M059J (cell line): ENCODE measurements around the gene MUC5B. TPM values are rescaled to one million over a fixed set of nuclear protein-coding genes. Genes with fewer than 3 reads are reported as not detected.

ENCODE experiments used
- DNase-seq: peaks from one replicate; pipeline ENCODE4 v3.0.0-alpha.2; 2012; ENCODE audit warnings: low read depth
- total RNA-seq: library from RNA; depleted of rRNA; stranded (reverse); fragments of >200 nt; shearing (Covaris generic); gene quantifications from 2 replicates; pipeline ENCODE4 v1.2.3, GENCODE V29; 2014

Gene MUC5B
- total RNA-seq, 1 experiment from 2014 or later = not detected

GRCh38 chr11:1219834-1220815, 2.7 kb upstream of the MUC5B start:
- no peak for DNase-seq

DNA sequence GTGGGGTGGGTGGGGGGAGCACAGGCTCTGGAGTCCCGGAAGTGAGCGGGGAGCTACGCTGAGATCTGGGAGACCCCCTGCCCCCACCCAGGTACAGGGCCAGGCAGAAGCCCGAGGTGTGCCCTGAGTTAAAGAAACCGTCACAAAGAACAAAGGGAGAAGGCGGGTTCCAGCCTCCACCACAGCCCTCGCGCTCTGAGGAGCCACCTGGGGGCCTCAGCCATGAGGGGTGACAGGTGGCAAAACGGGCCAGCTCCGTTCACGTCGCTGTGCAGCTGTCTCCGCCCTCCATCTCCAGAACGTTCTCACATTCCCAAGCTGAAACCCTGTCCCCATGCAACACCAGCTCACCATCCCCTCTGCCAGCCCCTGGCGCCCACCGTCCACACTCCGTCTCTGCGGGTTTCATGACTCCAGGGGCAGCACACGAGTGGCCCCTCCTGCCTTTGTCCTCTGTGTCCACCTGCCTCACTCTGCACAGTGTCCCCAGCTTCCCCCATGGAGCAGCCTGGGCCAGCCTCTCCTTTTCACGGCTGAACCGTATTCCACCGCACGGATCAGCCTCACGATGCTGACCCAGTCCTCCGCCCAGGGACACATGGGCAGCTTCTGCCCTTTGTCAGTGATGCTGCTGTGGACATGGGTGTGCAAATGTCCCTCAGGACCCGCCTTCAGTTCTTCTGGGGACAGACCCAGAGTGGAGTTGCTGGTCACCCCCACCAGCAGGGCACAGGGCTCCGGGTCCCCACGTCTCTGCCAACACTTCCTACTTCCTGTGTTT, 1.7 kb upstream of the MUC5B start:
- DNase-seq = no peak

DNA sequence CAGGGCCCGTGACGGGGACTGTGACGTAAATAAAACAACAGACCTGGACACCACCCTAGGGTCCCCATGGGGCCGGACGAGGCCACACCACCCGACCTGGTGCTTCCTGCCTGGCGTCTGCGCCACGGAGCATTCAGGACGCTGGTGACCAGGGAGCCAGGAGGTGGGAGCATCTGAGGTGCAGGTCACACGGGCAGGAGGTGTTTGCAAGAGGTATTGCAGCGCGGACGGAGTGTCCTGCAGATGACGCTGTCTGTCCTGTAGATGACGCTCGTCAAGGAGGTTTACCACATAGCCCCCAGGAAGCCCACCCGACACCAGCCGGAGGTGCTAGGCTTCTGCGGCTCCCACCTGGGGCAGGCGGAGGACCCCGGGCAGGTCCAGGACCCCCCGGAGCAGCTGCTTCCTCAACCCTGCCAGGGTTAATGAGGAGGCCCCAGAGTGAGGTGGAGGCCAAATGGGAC, 986 bp upstream of the MUC5B start:
- no peak for DNase-seq

GRCh38 chr11:1223346-1224110, 662 bp downstream of the MUC5B start:
- no peak for DNase-seq

- DNase-seq = no peak
Observed at GRCh38 chr11:1224111-1224490, 1.2 kb downstream of the MUC5B start.

- DNase-seq = no peak
Observed at GRCh38 chr11:1224491-1225385, 1.9 kb downstream of the MUC5B start.

- no peak for DNase-seq
Observed at GRCh38 chr11:1225386-1226225, 2.7 kb downstream of the MUC5B start.

DNA sequence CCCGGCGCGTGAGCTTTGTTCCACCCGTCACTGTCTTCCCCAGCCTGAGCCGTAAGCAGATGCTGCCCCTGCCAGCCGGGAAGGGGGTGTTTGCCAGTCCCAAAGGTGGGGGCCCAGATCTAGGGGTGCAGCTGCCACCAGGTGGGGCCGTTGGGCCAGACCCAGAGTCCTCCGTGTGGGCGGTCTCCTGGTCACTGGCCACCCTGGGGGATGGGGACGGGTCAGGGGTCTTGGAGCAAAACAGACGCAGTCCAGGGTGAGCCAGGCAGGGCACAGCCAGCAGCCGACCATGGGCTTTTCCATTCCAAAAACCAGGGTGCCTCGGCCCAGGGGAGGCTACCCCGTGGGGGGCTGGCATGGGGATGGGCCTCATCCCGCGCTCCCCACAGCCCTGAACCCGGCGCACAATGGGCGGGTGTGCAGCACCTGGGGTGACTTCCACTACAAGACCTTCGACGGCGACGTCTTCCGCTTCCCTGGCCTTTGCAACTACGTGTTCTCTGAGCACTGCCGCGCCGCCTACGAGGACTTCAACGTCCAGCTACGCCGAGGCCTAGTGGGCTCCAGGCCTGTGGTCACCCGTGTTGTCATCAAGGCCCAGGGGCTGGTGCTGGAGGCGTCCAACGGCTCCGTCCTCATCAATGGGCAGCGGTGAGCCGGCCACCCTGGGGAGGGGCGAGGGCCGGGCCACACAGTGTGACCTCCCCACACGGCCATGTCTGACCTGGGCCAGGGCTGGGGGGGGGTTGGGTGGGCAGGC, 3.5 kb downstream of the MUC5B start:
- DNase-seq = no peak

- no peak for DNase-seq
Observed at GRCh38 chr11:1226986-1227550, 4.2 kb downstream of the MUC5B start.

- no peak for DNase-seq
Observed at GRCh38 chr11:1227551-1228100, 4.8 kb downstream of the MUC5B start.

- no peak for DNase-seq
Observed at GRCh38 chr11:1228101-1228821, 5.4 kb downstream of the MUC5B start.

DNA sequence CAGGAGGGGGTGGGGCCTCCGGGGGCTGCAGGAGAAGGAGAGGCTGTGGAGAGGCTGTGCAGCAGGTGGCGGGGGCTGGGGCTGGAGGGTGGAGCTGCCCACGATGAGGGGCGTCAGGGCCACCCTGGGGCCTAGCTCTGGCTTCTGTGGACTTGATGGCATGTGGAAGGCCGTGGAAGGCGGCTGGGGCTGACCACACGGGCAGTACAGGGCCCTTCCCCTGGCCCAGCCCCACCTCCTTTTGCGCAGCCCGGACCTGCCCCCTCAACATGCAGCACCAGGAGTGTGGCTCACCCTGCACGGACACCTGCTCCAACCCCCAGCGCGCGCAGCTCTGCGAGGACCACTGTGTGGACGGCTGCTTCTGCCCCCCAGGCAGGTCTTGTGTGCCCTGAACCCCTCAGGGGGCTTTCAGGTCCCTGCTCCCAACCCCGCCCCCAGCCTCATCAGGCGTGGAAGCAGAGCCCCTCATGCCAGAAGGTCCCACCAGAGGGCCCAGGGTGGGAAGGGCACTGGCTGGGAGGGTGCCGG, 6.1 kb downstream of the MUC5B start:
- no peak for DNase-seq

- DNase-seq = no peak
Observed at GRCh38 chr11:1229471-1230120, 6.7 kb downstream of the MUC5B start.

DNA sequence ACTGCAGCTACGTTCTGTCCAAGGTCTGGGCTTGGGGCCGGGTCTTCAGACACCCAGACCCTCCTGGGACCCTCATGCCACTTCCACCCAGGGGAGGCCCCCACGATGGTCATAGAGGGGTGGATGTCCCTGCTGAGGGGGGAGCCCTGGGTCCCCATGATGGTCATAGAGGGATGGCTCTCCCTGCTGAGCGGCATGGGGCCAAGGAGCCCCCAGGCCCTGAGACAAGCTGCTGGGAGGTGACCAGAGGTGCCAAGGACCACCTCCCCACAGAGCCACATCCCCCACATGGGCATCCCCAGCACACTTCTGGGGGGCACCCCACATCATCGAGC, 7.2 kb downstream of the MUC5B start:
- no peak for DNase-seq

DNA sequence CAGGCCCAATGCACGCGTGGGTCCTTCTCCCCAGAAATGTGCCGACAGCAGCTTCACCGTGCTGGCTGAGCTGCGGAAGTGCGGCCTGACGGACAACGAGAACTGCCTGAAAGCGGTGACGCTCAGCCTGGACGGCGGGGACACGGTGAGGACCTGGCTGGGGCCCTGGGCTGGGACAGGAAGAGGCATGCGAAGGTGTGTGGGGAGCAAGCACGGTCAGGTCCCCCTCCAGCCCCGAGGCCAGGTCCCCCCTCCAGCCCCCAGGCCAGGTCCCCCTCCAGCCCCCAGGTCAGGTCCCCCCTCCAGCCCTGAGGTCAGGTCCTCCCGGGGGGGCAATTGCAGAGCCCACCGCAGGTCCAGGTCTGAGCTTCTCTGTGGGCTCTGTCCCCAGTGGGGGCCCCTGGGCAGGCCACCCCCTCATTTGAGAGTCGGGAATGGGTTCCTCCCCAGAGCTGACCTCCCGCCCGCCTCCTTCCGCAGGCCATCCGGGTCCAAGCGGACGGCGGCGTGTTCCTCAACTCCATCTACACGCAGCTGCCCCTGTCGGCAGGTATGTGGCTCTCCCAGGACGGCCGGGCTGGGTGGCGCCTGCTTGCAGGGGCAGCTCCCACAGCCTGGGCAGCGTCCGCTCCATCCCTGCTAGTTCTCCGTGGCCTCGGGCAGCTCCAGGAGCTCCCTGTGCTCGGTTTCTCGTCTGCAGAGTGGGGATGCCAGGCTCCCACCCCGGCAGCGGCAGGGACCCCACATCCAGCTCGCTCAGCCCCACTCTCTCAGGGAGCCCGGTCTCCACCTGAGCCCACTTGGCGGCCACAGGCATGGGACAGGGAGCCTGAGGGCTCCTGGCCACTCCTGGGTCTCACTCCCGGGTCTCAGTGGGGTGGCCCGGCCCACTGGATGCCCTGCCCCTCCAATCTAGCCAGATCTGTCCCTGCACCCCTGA, 7.9 kb downstream of the MUC5B start:
- DNase-seq = no peak

DNA sequence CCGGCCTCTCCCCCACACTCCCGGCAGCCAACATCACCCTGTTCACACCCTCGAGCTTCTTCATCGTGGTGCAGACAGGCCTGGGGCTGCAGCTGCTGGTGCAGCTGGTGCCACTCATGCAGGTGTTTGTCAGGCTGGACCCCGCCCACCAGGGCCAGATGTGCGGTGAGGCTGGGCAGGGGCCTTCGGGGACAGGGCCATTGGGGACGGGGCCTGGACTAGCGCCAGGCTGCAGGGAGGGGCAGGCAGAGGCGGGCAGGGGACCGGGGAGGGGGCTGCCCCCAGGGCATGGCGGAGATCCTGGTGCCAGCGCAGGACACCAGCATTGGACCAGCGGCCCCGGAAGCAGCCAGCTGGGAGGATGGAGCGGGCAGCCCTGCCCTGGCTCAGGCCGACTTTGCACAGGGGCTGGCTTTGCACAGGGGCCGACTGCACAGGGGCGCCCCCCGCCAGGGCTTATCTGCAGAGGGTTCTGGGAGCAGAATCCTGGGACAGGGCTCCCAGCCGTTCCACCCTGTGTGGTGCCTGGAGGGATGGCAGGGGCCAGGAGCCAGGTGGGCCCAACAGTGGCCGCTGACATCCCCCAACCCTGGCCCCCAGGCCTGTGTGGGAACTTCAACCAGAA, 8.6 kb downstream of the MUC5B start:
- DNase-seq = no peak
